Activated gamma-delta T cell (primary cell): Measurements from ENCODE around the gene NSUN7.

ENCODE experiments used
- DNase-seq: peaks from one replicate; lab custom pipeline; 2025; lab: John Stamatoyannopoulos, UW

Gene NSUN7

GRCh38 chr4:40734497-40734896 is 15.3 kb upstream of the NSUN7 start:
- DNase-seq, result no peak

- DNase-seq, result no peak
These were observed 12.8 kb upstream of the NSUN7 start for GRCh38 chr4:40736910-40737309.

GRCh38 chr4:40737879-40738278 is 11.9 kb upstream of the NSUN7 start:
- DNase-seq, result no peak

GRCh38 chr4:40739347-40739746 is 10.4 kb upstream of the NSUN7 start:
- no peak for DNase-seq

- DNase-seq, result no peak
These were observed 5.5 kb upstream of the NSUN7 start for GRCh38 chr4:40744218-40744617.

GRCh38 chr4:40745285-40745984 is 4.3 kb upstream of the NSUN7 start:
- DNase-seq, result no peak

GRCh38 chr4:40747207-40747835 is 2.4 kb upstream of the NSUN7 start:
- no peak for DNase-seq

- no peak for DNase-seq
These were observed 905 bp downstream of the NSUN7 start for GRCh38 chr4:40750461-40751258.

- no peak for DNase-seq
These were observed 5.9 kb downstream of the NSUN7 start for GRCh38 chr4:40755616-40756015.

- DNase-seq, result no peak
These were observed 13.5 kb downstream of the NSUN7 start for GRCh38 chr4:40763228-40763716.

- DNase-seq, result no peak
These were observed 19.5 kb downstream of the NSUN7 start for GRCh38 chr4:40769266-40769665.

- no peak for DNase-seq
These were observed 28.3 kb downstream of the NSUN7 start for GRCh38 chr4:40778090-40778489.

- no peak for DNase-seq
These were observed 33.1 kb downstream of the NSUN7 start for GRCh38 chr4:40782876-40783275.

GRCh38 chr4:40785727-40786126 is 36.0 kb downstream of the NSUN7 start:
- no peak for DNase-seq

GRCh38 chr4:40788331-40788730 is 38.6 kb downstream of the NSUN7 start:
- DNase-seq, result no peak

GRCh38 chr4:40789031-40789430 is 39.3 kb downstream of the NSUN7 start:
- no peak for DNase-seq

GRCh38 chr4:40789771-40790170 is 40.0 kb downstream of the NSUN7 start:
- no peak for DNase-seq

GRCh38 chr4:40800064-40800463 is 50.3 kb downstream of the NSUN7 start:
- DNase-seq, result no peak

- no peak for DNase-seq
These were observed 54.8 kb downstream of the NSUN7 start for GRCh38 chr4:40804598-40804997.

- no peak for DNase-seq
These were observed 59.2 kb downstream of the NSUN7 start for GRCh38 chr4:40808926-40809457.

GRCh38 chr4:40811956-40812355 is 62.2 kb downstream of the NSUN7 start:
- DNase-seq, result no peak

- no peak for DNase-seq
These were observed 62.6 kb downstream of the NSUN7 start for GRCh38 chr4:40812386-40812785.

- no peak for DNase-seq
These were observed 63.1 kb downstream of the NSUN7 start for GRCh38 chr4:40812856-40813255.
